OCI-LY1 (cell line): ENCODE results near the gene PAK4.

ENCODE experiments used
- EZH2 ChIP-seq: fragments of 200-600 bp; sonication (generic), shearing (Covaris generic); IDR thresholded peaks from 2 replicates; pipeline ENCODE4 v1.8.0; 2017; ENCODE audit warnings: borderline replicate concordance, mixed run types, mild to moderate bottlenecking, antibody characterized with exemption, low read length, moderate library complexity, mixed read lengths
- TF ChIP-seq, protein P1 (sequence below): fragments of 200-600 bp; sonication (generic), shearing (Covaris generic); IDR thresholded peaks from 2 replicates; pipeline ENCODE4 v1.5.1; 2017; ENCODE audit warnings: mild to moderate bottlenecking, antibody characterized with exemption, low read length, moderate library complexity, mixed read lengths

DNA sequence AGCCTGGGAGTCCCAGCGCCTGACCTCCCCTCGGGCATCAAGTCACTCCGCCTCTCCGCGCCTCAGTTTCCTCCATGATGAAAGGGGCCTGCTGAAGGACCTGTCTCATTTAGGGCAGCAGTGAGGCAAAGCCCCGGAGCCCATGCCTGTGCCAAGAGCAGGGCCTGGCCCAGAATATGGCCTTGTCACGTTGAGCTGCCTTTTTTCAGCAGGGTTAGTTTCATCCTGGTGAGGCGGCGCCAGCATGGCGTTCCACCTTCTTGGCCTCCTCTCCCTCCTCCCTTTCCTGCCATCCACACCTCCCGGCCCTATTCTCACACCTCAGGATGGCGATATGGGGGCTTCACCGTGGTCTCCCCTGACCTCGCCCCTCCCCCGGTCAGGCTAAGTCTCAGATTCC, 30.2 kb downstream of the PAK4 start:
- TF ChIP-seq, protein P1, sequence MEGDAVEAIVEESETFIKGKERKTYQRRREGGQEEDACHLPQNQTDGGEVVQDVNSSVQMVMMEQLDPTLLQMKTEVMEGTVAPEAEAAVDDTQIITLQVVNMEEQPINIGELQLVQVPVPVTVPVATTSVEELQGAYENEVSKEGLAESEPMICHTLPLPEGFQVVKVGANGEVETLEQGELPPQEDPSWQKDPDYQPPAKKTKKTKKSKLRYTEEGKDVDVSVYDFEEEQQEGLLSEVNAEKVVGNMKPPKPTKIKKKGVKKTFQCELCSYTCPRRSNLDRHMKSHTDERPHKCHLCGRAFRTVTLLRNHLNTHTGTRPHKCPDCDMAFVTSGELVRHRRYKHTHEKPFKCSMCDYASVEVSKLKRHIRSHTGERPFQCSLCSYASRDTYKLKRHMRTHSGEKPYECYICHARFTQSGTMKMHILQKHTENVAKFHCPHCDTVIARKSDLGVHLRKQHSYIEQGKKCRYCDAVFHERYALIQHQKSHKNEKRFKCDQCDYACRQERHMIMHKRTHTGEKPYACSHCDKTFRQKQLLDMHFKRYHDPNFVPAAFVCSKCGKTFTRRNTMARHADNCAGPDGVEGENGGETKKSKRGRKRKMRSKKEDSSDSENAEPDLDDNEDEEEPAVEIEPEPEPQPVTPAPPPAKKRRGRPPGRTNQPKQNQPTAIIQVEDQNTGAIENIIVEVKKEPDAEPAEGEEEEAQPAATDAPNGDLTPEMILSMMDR = no peak
- TF ChIP-seq EZH2 = no peak
